ENCODE data around the gene GRIN2A.

The GRIN2A gene

GRCh38 chr16:9708972-9709620, 473.1 kb downstream of the GRIN2A start:
- in situ Hi-C loops (cut with MboI; ENCODE audit: low sequenced_read_pairs), result no loop called here

GRCh38 chr16:9706217-9706836, 475.9 kb downstream of the GRIN2A start:
- in situ Hi-C loops (cut with MboI; ENCODE audit: low sequenced_read_pairs), result no loop called here

DNA sequence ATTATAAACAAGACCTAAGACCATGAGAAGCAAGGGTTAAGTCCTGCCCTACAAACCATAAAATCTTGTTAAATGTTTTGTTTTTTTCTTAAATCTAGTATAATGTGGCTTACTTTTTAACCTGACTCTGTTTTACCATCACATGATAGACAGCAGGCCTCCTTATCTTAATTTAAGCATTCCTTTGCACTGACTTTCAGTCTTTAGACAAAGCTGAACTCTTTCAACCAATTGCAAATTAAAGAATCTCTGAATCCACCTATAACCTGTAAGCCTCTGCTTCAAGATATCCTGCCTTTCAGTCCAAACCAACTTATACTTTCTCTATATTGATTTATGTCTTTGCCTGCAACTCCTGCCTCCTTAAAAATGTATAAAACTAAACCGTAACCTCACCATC, 478.5 kb downstream of the GRIN2A start:
- in situ Hi-C loops (cut with MboI; ENCODE audit: low sequenced_read_pairs), result no loop called here

Measured in HL-60/S4 treated with retinoic acid at 250 ng/mL for 4 days and 3 days (cell line).